Neural crest cell (in vitro differentiated cells): ENCODE results near the gene CTIF. TPM values are rescaled to one million over a fixed set of nuclear protein-coding genes. Genes with fewer than 3 reads are reported as not detected.
A peak's percentile ranks its signal among the peaks of the same experiment; 100 is the strongest.

Source experiments
- DNase-seq: peaks from one replicate; pipeline ENCODE4 v3.0.0; 2021; ENCODE audit warnings: low read depth, mixed read lengths, low spot score
- H3K27ac Mint-ChIP-seq: one replicate; pipeline ENCODE4 v1.8.0; 2021; ENCODE audit warnings: mild to moderate bottlenecking, mixed read lengths; ENCODE audit not compliant: unreplicated experiment
- H3K27me3 Mint-ChIP-seq: 2 replicates; pipeline ENCODE4 v1.8.0; 2021; ENCODE audit warnings: low read depth, mild to moderate bottlenecking, mixed read lengths
- H3K36me3 Mint-ChIP-seq: 2 replicates; pipeline ENCODE4 v1.8.0; 2021; ENCODE audit warnings: low read depth, mild to moderate bottlenecking, mixed read lengths
- H3K4me1 Mint-ChIP-seq: 2 replicates; pipeline ENCODE4 v1.8.0; 2021; ENCODE audit warnings: mixed read lengths
- H3K4me3 Mint-ChIP-seq: one replicate; pipeline ENCODE4 v1.8.0; 2021; ENCODE audit warnings: mild to moderate bottlenecking, mixed read lengths
- H3K9me3 Mint-ChIP-seq: 2 replicates; pipeline ENCODE4 v1.8.0; 2021; ENCODE audit warnings: mixed read lengths
- CTCF ChIP-seq: fragments of 200-600 bp; sonication (generic); conservative IDR thresholded peaks from 2 replicates; pipeline ENCODE4 v1.5.0; 2021; ENCODE audit warnings: antibody characterized with exemption, mild to moderate bottlenecking
- total RNA-seq: library from RNA; stranded (reverse); gene quantifications from 2 replicates; pipeline ENCODE4 v1.2.1, GENCODE V29; 2021

Gene CTIF
- total RNA-seq, 1 donor from 2014 or later = 52.6 TPM

GRCh38 chr18:48553236-48553635, 14.4 kb downstream of the CTIF start:
- DNase-seq = no peak

DNA sequence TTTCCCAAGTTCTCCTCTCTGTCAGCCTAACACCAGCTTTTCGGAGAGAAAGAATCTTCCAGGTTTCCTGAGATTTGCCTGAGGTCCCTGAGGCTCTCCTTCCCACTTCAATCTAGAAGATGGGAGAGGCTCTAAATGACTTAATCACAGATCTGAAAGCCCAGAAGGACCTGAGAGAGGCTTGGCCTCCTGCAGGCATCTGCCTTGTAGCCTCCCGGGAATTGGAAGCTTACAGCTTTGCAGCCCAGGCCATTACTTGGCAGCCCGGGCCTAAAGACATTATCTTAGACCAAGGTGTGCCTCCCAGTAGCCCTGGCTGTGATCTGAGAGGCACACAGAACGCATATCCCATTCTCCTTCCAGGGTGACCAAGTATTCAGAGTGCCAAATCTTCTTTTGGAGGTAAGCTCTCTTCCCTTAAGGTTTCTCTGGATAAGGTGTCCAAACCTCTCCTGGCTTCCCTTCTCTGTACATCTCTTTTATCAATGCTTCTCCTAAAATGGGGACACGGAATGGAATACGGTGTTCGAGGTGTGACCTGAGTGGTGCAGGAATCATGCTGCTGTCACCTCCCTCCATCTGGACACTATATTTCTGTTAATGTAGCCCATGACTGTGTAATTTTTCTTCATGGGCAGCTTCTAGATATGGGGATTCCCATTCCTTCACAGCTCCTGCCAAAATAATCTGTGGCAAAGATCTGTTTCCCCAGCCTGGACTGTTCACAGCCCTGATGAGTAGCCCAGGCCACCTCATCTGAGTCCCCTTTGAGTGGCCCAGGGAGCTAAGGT, 16.0 kb downstream of the CTIF start:
- Mint-ChIP-seq H3K9me3 (no peaks in the 10 kb centered on the region), H3K27me3 (no peaks in the 10 kb centered on the region), H3K36me3 (peaks cover 3% of the 10 kb centered on the region), H3K4me3 (no peak overlapping the region), H3K27ac (no peak overlapping the region), H3K4me1 (peaks cover 15% of the 10 kb centered on the region)
- DNase-seq = no peak
- TF ChIP-seq CTCF = no peak

More at GRCh38 chr18:48553236-48553635, 14.4 kb downstream of the CTIF start:
- Mint-ChIP-seq H3K9me3 (no peaks in the 10 kb centered on the region), H3K27me3 (no peaks in the 10 kb centered on the region), H3K4me3 (no peak overlapping the region), H3K4me1 (peaks cover 25% of the 10 kb centered on the region), H3K36me3 (no peaks in the 10 kb centered on the region), H3K27ac (no peak overlapping the region)
- TF ChIP-seq CTCF = no peak

DNA sequence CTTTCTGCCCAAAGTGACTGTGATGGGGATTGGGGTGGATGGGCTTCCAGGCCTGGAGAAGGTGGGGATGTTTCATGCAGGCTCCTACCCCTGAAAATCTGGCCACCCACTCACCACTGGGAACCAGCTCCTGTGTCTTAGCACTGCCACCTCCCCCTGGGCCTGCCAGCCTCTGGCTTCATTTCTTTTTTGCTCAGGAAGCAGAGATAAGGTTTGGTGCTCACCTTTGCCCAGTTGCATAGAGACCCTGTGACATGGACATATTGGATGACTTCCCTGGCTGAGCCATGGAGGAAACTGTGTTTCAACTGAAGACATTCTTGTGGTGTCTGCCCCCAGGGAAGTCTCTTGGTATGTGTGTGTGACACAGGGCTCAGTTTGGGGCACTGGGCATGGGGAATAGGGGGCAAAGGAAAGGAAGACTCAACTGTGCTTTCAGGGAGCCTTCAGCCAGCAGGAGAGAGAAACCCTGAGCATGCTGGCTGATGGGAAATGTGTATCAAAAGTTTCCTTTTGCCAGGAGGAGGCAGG, 16.7 kb downstream of the CTIF start:
- no peak overlapping the region for H3K4me3 Mint-ChIP-seq
- DNase-seq = no peak

DNA sequence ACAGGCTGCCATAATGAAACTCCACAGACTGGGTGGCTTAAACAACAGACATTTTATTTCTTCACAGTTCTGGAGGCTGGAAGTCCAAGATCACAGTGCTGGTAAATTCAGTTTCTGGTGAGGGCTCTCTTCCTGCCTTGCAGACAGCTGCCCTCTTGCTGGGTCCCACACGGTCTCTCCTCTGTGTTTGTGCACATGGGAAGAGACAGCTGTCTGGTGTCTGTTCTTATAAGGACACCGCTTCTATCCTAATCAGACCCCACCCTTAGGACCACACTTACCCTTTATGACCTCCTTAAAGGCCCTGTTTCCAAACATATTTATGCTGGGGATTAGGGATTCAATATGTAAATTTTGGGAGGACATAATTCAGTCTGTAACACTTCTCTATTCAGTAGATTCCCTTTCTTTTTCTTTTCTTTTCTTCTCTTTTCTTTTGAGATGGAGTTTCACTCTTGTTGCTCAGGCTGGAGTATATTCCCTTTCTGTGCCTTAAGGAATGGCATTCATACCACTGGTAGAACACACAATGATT, 18.9 kb downstream of the CTIF start:
- peak overlapping the region; percentile 4 for H3K27ac Mint-ChIP-seq
- peaks cover 14% of the 10 kb centered on the region for H3K4me1 Mint-ChIP-seq
- TF ChIP-seq CTCF = no peak
- no peaks in the 10 kb centered on the region for H3K9me3 Mint-ChIP-seq
- no peak overlapping the region for H3K4me3 Mint-ChIP-seq
- peaks cover 3% of the 10 kb centered on the region for H3K36me3 Mint-ChIP-seq
- no peaks in the 10 kb centered on the region for H3K27me3 Mint-ChIP-seq
- no peak for DNase-seq

More for the DNA sequence above, 16.7 kb downstream of the CTIF start:
- H3K4me1 Mint-ChIP-seq = peaks cover 15% of the 10 kb centered on the region
- no peaks in the 10 kb centered on the region for H3K9me3 Mint-ChIP-seq
- no peak overlapping the region for H3K27ac Mint-ChIP-seq
- no peak for TF ChIP-seq CTCF
- no peaks in the 10 kb centered on the region for H3K27me3 Mint-ChIP-seq
- H3K36me3 Mint-ChIP-seq = peaks cover 3% of the 10 kb centered on the region

- no peak for DNase-seq
- Mint-ChIP-seq H3K27ac (peak overlapping the region; percentile 4), H3K27me3 (no peaks in the 10 kb centered on the region), H3K9me3 (no peaks in the 10 kb centered on the region), H3K4me1 (peaks cover 13% of the 10 kb centered on the region), H3K4me3 (no peak overlapping the region), H3K36me3 (peaks cover 3% of the 10 kb centered on the region)
- no peak for TF ChIP-seq CTCF
Observed at GRCh38 chr18:48558248-48558647, 19.4 kb downstream of the CTIF start.
